Testis (tissue), 2 donors: Measurements from ENCODE around the gene CCDC74A.
"Not testable (repeated sequence)": the region's sequence is repeated elsewhere in the genome, so short reads cannot be mapped to it uniquely, and the experiment has no call there.

Experiments
- CTCF ChIP-seq, 3 experiments: fragments of 450-650 bp in 2 of 3; fragments of 200-600 bp in 1 of 3; sonication (generic) in 1 of 3; IDR thresholded peaks; one replicate each; pipeline ENCODE4 v1.5.1; 2016 to 2019; ENCODE audit warnings: antibody characterized with exemption in 3 of 3, mild to moderate bottlenecking in 2 of 3, moderate library complexity in 1 of 3
- POLR2A ChIP-seq: fragments of 450-650 bp; IDR thresholded peaks from one replicate; pipeline ENCODE4 v1.6.1; 2017; ENCODE audit warnings: antibody characterized with exemption, mild to moderate bottlenecking, moderate library complexity

- not testable (repeated sequence) for TF ChIP-seq CTCF (IDR thresholded peaks at IDR 0.05); POLR2A
Observed at GRCh38 chr2:131521524-131521923, 6.2 kb upstream of the CCDC74A start.
